Neural cell (in vitro differentiated cells): Measurements from ENCODE around the gene TBX2.

Experiments
- CTCF ChIP-seq: fragments of 450-650 bp; IDR thresholded peaks from 2 replicates; pipeline ENCODE4 v1.5.1; 2014; ENCODE audit warnings: antibody characterized with exemption, mild to moderate bottlenecking, moderate library complexity; ENCODE audit not compliant: poor library complexity, severe bottlenecking
- SMC3 ChIP-seq: fragments of 450-650 bp; conservative IDR thresholded peaks from 2 replicates; pipeline ENCODE4 v1.6.1; 2014; ENCODE audit warnings: antibody characterized with exemption, mild to moderate bottlenecking, moderate library complexity; ENCODE audit not compliant: poor library complexity

GRCh38 chr17:61400717-61401388 is 1.2 kb downstream of the TBX2 start:
- TF ChIP-seq CTCF (no peak), SMC3 (no peak)
